ENCODE results near the gene TMEM132C.
A peak's percentile ranks its signal among the peaks of the same experiment; 100 is the strongest.

TMEM132C gene

GRCh38 chr12:128637642-128638606, 371.0 kb downstream of the TMEM132C start:
- no peak for DNase-seq (ENCODE audit: insufficient read length, low spot score)
- FAIRE-seq: no peak
- no peak for TF ChIP-seq PAX5 (IDR thresholded peaks at IDR 0.05; ENCODE audit: insufficient read depth, low read length, severe bottlenecking)
- no peak for TF ChIP-seq TAF1 (IDR thresholded peaks at IDR 0.05; ENCODE audit: low read depth, low read length)
- TF ChIP-seq POLR2AphosphoS5 (IDR thresholded peaks at IDR 0.05; ENCODE audit: low read depth, low read length): no peak

- FAIRE-seq: no peak
Observed at GRCh38 chr12:128639089-128639488, 372.1 kb downstream of the TMEM132C start.

GRCh38 chr12:128643155-128643554, 376.2 kb downstream of the TMEM132C start:
- no peak for FAIRE-seq
- no peak for TF ChIP-seq POLR2AphosphoS5 (IDR thresholded peaks at IDR 0.05; ENCODE audit: low read depth, low read length)
- no peak for TF ChIP-seq TAF1 (IDR thresholded peaks at IDR 0.05; ENCODE audit: low read depth, low read length)
- no peak for TF ChIP-seq SPI1 (IDR thresholded peaks at IDR 0.05; ENCODE audit: low read depth, low read length)
- no peak for TF ChIP-seq POLR2A (IDR thresholded peaks at IDR 0.05; ENCODE audit: low read depth, low read length)
- TF ChIP-seq PAX5 (IDR thresholded peaks at IDR 0.05; ENCODE audit: insufficient read depth, low read length, severe bottlenecking): no peak
- no peak for TF ChIP-seq POU2F2 (IDR thresholded peaks at IDR 0.05; ENCODE audit: low read depth, low read length)
- no peak for DNase-seq (ENCODE audit: insufficient read length, low spot score)

More at GRCh38 chr12:128639089-128639488, 372.1 kb downstream of the TMEM132C start:
- TF ChIP-seq POU2F2 (IDR thresholded peaks at IDR 0.05; ENCODE audit: low read depth, low read length): no peak
- TF ChIP-seq SPI1 (IDR thresholded peaks at IDR 0.05; ENCODE audit: low read depth, low read length): no peak
- no peak for TF ChIP-seq POLR2A (IDR thresholded peaks at IDR 0.05; ENCODE audit: low read depth, low read length)
- no peak for TF ChIP-seq TAF1 (IDR thresholded peaks at IDR 0.05; ENCODE audit: low read depth, low read length)
- TF ChIP-seq POLR2AphosphoS5 (IDR thresholded peaks at IDR 0.05; ENCODE audit: low read depth, low read length): no peak
- TF ChIP-seq PAX5 (IDR thresholded peaks at IDR 0.05; ENCODE audit: insufficient read depth, low read length, severe bottlenecking): no peak
- DNase-seq (ENCODE audit: insufficient read length, low spot score): no peak

GRCh38 chr12:128644664-128645296, 377.8 kb downstream of the TMEM132C start:
- FAIRE-seq (no peak), DNase-seq (ENCODE audit: insufficient read length, low spot score) (peak; percentile 42)
- TF ChIP-seq PAX5 (IDR thresholded peaks at IDR 0.05; ENCODE audit: insufficient read depth, low read length, severe bottlenecking): no peak
- no peak for TF ChIP-seq POU2F2 (IDR thresholded peaks at IDR 0.05; ENCODE audit: low read depth, low read length)
- no peak for TF ChIP-seq TAF1 (IDR thresholded peaks at IDR 0.05; ENCODE audit: low read depth, low read length)
- no peak for TF ChIP-seq POLR2A (IDR thresholded peaks at IDR 0.05; ENCODE audit: low read depth, low read length)
- TF ChIP-seq POLR2AphosphoS5 (IDR thresholded peaks at IDR 0.05; ENCODE audit: low read depth, low read length): no peak
- TF ChIP-seq SPI1 (IDR thresholded peaks at IDR 0.05; ENCODE audit: low read depth, low read length): no peak

GRCh38 chr12:128649902-128650301, 382.9 kb downstream of the TMEM132C start:
- TF ChIP-seq TAF1 (IDR thresholded peaks at IDR 0.05; ENCODE audit: low read depth, low read length) (no peak), SPI1 (IDR thresholded peaks at IDR 0.05; ENCODE audit: low read depth, low read length) (no peak), POU2F2 (IDR thresholded peaks at IDR 0.05; ENCODE audit: low read depth, low read length) (no peak), POLR2AphosphoS5 (IDR thresholded peaks at IDR 0.05; ENCODE audit: low read depth, low read length) (no peak), PAX5 (IDR thresholded peaks at IDR 0.05; ENCODE audit: insufficient read depth, low read length, severe bottlenecking) (no peak), POLR2A (IDR thresholded peaks at IDR 0.05; ENCODE audit: low read depth, low read length) (no peak)
- FAIRE-seq (no peak), DNase-seq (ENCODE audit: insufficient read length, low spot score) (no peak)

- FAIRE-seq: no peak
- no peak for TF ChIP-seq POU2F2 (IDR thresholded peaks at IDR 0.05; ENCODE audit: low read depth, low read length)
- no peak for TF ChIP-seq PAX5 (IDR thresholded peaks at IDR 0.05; ENCODE audit: insufficient read depth, low read length, severe bottlenecking)
- no peak for TF ChIP-seq POLR2A (IDR thresholded peaks at IDR 0.05; ENCODE audit: low read depth, low read length)
- DNase-seq (ENCODE audit: insufficient read length, low spot score): no peak
Observed at GRCh38 chr12:128652136-128652751, 385.3 kb downstream of the TMEM132C start.

GRCh38 chr12:128654468-128654867, 387.5 kb downstream of the TMEM132C start:
- DNase-seq (ENCODE audit: insufficient read length, low spot score): no peak
- no peak for FAIRE-seq
- TF ChIP-seq TAF1 (IDR thresholded peaks at IDR 0.05; ENCODE audit: low read depth, low read length): no peak
- no peak for TF ChIP-seq POLR2A (IDR thresholded peaks at IDR 0.05; ENCODE audit: low read depth, low read length)
- TF ChIP-seq SPI1 (IDR thresholded peaks at IDR 0.05; ENCODE audit: low read depth, low read length): no peak
- TF ChIP-seq POLR2AphosphoS5 (IDR thresholded peaks at IDR 0.05; ENCODE audit: low read depth, low read length): no peak
- TF ChIP-seq PAX5 (IDR thresholded peaks at IDR 0.05; ENCODE audit: insufficient read depth, low read length, severe bottlenecking): no peak
- TF ChIP-seq POU2F2 (IDR thresholded peaks at IDR 0.05; ENCODE audit: low read depth, low read length): no peak

- DNase-seq (ENCODE audit: insufficient read length, low spot score): no peak
- no peak for TF ChIP-seq TAF1 (IDR thresholded peaks at IDR 0.05; ENCODE audit: low read depth, low read length)
- no peak for TF ChIP-seq PAX5 (IDR thresholded peaks at IDR 0.05; ENCODE audit: insufficient read depth, low read length, severe bottlenecking)
- TF ChIP-seq POLR2A (IDR thresholded peaks at IDR 0.05; ENCODE audit: low read depth, low read length): no peak
- no peak for TF ChIP-seq SPI1 (IDR thresholded peaks at IDR 0.05; ENCODE audit: low read depth, low read length)
- TF ChIP-seq POLR2AphosphoS5 (IDR thresholded peaks at IDR 0.05; ENCODE audit: low read depth, low read length): no peak
- no peak for TF ChIP-seq POU2F2 (IDR thresholded peaks at IDR 0.05; ENCODE audit: low read depth, low read length)
- no peak for FAIRE-seq
Observed at GRCh38 chr12:128657378-128657777, 390.4 kb downstream of the TMEM132C start.
